ENCODE measurements around the gene TMED6.

Gene TMED6

GRCh38 chr16:69350536-69351133 is 951 bp downstream of the TMED6 start:
- no peak for TF ChIP-seq ZFX (IDR thresholded peaks at IDR 0.05; ENCODE audit: borderline replicate concordance)
- TF ChIP-seq CTCF (IDR thresholded peaks at IDR 0.05): no peak
- H3K27ac ChIP-seq: peak overlapping the region; percentile 76

GRCh38 chr16:69349536-69349935 is 2.0 kb downstream of the TMED6 start:
- 0 out of 2 replicates have a peak overlapping the region, but pooled peaks have one; percentile 76 for H3K27ac ChIP-seq
- TF ChIP-seq CTCF (IDR thresholded peaks at IDR 0.05) (no peak), ZFX (IDR thresholded peaks at IDR 0.05; ENCODE audit: borderline replicate concordance) (no peak)

- TF ChIP-seq CTCF (IDR thresholded peaks at IDR 0.05) (no peak), ZFX (IDR thresholded peaks at IDR 0.05; ENCODE audit: borderline replicate concordance) (no peak)
- 0 out of 2 replicates have a peak overlapping the region, but pooled peaks have one; percentile 5 for H3K27ac ChIP-seq
Observed at GRCh38 chr16:69348222-69348621, 3.4 kb downstream of the TMED6 start.

GRCh38 chr16:69346683-69347082 is 4.9 kb downstream of the TMED6 start:
- TF ChIP-seq CTCF (IDR thresholded peaks at IDR 0.05) (no peak), ZFX (IDR thresholded peaks at IDR 0.05; ENCODE audit: borderline replicate concordance) (no peak)
- H3K27ac ChIP-seq: no peak overlapping the region

- no peak for TF ChIP-seq ZFX (IDR thresholded peaks at IDR 0.05; ENCODE audit: borderline replicate concordance)
- H3K27ac ChIP-seq: no peak overlapping the region; the same call in 1 of the 2 replicates
Observed at GRCh38 chr16:69345923-69346322, 5.7 kb downstream of the TMED6 start.

GRCh38 chr16:69344171-69344570 is 7.4 kb downstream of the TMED6 start:
- TF ChIP-seq ZFX (IDR thresholded peaks at IDR 0.05; ENCODE audit: borderline replicate concordance): no peak
- no peak for TF ChIP-seq CTCF (IDR thresholded peaks at IDR 0.05)
- H3K27ac ChIP-seq: no peak overlapping the region

- TF ChIP-seq ZFX (IDR thresholded peaks at IDR 0.05; ENCODE audit: borderline replicate concordance) (no peak), CTCF (IDR thresholded peaks at IDR 0.05) (no peak)
- peak overlapping the region; percentile 88 for H3K27ac ChIP-seq
Observed at GRCh38 chr16:69340095-69340644, 11.4 kb downstream of the TMED6 start.

Measured in 22Rv1 (cell line).